DLD1 (cell line): Measurements from ENCODE around the gene SFXN1.

Experiments
- in situ Hi-C: cut with HindIII; loops from 2 replicates; pipeline ENCODE4 v1.10.0; 2017; ENCODE audit warnings: low sequenced_read_pairs

SFXN1 gene

GRCh38 chr5:175567954-175568353 lies 89.6 kb downstream of the SFXN1 start:
- in situ Hi-C loops = no loop called here

- in situ Hi-C loops = no loop called here
Measured at GRCh38 chr5:175569701-175570100, 91.3 kb downstream of the SFXN1 start.

- in situ Hi-C loops = no loop called here
Measured at GRCh38 chr5:175572886-175573285, 94.5 kb downstream of the SFXN1 start.

- in situ Hi-C loops = no loop called here
Measured at GRCh38 chr5:175573493-175574269, 95.3 kb downstream of the SFXN1 start.

- in situ Hi-C loops = no loop called here
Measured at GRCh38 chr5:175575301-175575700, 96.9 kb downstream of the SFXN1 start.

- in situ Hi-C loops = no loop called here
Measured at GRCh38 chr5:175576096-175576495, 97.7 kb downstream of the SFXN1 start.

GRCh38 chr5:175576591-175576990 lies 98.2 kb downstream of the SFXN1 start:
- in situ Hi-C loops = no loop called here
